ENCODE results near the gene SCT.

Gene SCT

DNA sequence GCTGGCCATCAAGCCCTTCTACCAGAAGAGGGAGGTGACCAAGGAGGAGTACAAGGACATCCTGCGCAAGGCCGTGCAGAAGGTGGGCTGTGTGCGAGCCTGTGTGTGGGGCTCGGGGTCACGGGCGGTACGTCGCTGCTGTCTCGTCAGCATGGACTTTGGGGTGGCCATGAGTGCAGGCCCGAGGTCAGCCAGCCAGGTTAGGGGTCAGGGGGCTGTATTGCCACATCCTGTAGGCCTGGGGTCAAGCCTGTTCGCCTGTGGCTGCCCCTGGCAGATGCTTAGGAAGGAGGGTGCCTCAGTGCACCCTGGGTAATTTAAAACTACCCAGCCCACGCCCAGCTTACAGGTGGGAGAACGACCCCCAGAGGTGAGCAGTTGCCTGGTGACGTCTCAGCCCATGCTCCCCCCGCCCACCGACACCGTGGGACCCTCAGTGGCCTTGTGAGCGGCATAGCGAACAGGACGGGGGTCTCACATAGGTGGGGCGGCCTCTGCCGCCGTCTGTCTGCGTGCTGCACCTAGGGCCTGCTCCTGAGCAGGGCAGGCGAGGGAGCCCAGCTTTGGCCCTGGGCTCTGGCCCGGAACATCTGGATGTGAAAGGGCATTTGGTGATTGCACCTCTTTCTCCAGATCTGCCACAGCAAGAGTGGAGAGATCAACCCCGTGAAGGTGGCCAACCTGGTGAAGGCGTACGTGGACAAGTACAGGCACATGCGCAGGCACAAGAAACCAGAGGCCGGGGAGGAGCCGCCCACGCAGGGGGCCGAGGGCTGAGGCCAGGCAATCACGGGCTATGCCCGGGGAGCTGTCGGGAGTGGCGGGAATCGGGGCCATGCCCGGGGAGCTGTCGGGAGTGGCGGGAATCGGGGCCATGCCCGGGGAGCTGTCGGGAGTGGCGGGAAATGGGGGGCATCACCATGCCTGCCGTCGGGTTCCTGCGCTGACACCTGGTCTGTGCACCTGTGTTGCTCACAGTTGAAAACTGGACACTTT, 15.7 kb downstream of the SCT start:
- no peak for DNase-seq (ENCODE audit: low read depth in 2 of 3, low spot score in 1 of 3)

- DNase-seq (ENCODE audit: low read depth in 2 of 3, low spot score in 1 of 3) = no peak
Measured at GRCh38 chr11:610146-610801, 16.7 kb downstream of the SCT start.

GRCh38 chr11:609341-609811, 17.6 kb downstream of the SCT start:
- no peak for DNase-seq (ENCODE audit: low read depth in 2 of 3, low spot score in 1 of 3)

GRCh38 chr11:608791-609251, 18.2 kb downstream of the SCT start:
- DNase-seq (ENCODE audit: low read depth in 2 of 3, low spot score in 1 of 3) = no peak

GRCh38 chr11:607971-608659, 18.9 kb downstream of the SCT start:
- DNase-seq (ENCODE audit: low read depth in 2 of 3, low spot score in 1 of 3) = no peak

DNA sequence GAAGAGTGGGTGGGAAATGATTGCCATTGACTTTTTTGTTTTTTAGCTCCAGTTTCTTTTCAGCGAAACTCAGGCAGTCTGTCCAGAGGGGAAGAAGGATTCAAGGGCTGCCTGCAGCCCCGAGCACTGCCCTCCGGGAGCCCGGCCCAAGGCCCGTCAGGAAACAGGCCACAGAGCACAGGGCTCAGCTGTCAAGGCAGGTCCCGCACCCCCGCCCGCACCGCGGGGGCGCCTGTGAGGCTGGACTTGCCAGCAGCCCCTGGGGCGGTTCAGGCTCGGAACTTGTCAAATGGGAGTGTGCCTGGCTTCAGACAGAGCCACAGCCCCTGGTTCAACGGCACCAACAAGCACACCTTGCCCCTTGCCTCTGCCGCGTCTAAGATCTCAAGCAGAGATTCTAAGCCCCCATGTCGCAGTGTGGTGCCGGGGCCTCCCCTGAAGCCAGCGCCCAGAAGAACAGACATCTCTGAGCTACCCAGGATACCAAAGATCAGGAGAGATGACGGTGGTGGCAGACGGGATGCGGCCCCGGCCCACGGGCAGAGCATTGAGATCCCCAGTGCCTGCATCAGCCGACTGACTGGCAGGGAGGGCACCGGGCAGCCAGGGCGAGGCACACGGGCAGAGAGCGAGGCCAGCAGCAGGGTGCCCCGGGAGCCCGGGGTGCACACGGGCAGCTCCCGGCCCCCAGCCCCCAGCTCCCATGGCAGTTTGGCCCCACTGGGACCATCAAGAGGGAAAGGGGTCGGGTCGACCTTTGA, 19.8 kb downstream of the SCT start:
- DNase-seq (ENCODE audit: low read depth in 2 of 3, low spot score in 1 of 3) = no peak

DNA sequence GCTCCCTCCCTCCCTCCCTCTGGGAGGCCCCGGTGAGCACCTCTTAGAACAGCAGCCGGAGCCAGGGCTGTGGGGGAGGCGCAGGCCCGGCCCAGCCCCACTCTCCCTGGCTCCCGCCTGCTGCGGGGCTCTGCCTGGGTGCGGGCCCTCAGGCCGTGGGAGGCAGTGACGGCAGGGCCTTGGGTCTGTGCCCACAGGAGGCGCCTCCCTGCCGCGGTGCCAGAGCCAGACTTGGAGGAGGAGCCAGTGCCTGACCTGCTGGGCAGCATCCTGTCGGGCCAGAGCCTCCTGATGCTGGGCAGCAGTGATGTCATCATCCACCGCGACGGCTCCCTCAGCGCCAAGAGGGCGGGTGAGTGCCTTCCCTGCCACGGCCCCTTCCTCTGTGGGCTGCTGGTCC, 20.7 kb downstream of the SCT start:
- no peak for DNase-seq (ENCODE audit: low read depth in 2 of 3, low spot score in 1 of 3)

- no peak for DNase-seq (ENCODE audit: low read depth in 2 of 3, low spot score in 1 of 3)
Measured at GRCh38 chr11:605286-606129, 21.5 kb downstream of the SCT start.

DNA sequence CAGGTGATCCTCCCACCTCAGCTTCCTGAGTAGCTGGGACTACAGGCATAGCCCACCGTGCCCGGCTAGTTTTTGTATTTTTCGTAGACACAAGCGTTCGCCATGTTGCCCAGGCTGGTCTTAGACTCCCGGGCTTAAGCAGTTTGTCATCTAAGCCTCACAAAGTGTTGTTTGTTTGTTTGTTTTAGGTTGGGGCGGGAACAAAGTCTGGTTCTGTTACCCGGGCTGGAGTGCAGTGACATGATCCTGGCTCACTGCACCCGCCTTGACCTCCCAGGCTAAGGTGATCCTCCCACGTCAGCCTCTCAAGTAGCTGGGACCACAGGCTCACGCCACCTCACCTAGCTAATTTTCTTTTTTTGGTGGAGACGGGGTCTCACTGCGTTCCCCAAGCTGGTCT, 23.8 kb downstream of the SCT start:
- DNase-seq (ENCODE audit: low read depth in 2 of 3, low spot score in 1 of 3) = no peak

GRCh38 chr11:601573-602245, 25.3 kb downstream of the SCT start:
- DNase-seq (ENCODE audit: low read depth in 2 of 3, low spot score in 1 of 3) = no peak

DNA sequence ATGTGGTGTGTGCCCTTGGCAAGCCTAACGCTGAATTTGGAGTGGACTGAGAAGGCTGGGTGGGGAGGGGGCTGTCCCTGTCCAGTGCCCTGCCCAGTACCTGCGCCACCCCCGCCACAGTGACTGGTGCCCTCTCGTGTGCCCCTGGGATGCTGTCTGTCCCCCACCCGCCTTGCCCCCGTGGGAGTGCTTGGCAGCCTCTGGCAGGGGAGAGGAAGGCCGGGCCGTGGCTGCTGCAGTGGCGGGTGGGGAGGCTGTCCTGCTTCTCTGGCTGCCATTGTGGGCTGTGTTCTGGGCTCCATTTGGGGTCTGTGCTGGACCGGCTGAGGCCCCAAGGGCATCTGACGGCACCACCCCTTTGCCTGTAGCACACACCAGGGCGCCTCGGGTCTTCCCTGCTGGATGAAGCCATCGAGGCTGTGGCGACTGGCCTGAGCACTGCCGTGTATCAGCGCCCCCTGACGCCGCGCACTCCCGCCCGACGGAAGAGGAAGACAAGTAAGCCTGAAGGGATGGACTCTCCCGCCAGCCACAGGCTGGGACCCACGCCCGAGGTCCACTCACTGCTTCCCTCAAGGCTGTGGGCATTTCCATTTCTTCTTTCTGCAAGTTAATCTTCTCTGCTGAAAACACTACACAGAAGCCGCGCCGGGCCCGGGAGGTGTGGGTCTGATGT, 28.8 kb downstream of the SCT start:
- no peak for DNase-seq (ENCODE audit: low read depth in 2 of 3, low spot score in 1 of 3)

DNA sequence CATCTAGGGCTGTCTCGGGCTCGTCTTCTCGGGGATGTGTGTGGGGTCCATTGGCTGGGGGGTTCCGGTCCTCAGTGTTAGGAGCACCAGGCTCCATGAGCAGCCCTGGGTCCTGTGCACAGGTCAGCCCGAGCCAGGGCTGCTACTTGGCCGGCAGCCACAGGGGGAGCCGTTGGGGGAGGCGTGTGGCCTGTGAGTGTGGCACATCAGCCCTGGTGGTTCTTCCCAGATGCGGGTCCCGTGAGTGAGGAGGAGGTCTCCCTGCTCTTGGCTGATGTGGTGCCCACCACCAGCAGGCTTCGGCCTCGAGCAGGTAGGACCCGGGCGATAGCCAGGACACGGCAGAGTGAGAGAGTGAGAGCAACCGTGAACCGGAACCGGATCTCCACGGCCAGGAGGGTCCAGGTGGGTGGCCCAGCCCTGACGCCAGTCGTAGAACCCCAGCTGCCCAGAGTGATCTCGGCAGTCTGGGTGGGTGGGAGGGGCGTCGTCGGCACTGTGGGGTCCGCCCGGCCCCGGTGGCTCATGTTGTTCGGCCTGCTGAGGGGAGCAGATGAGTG, 29.7 kb downstream of the SCT start:
- DNase-seq (ENCODE audit: low read depth in 2 of 3, low spot score in 1 of 3) = no peak

DNA sequence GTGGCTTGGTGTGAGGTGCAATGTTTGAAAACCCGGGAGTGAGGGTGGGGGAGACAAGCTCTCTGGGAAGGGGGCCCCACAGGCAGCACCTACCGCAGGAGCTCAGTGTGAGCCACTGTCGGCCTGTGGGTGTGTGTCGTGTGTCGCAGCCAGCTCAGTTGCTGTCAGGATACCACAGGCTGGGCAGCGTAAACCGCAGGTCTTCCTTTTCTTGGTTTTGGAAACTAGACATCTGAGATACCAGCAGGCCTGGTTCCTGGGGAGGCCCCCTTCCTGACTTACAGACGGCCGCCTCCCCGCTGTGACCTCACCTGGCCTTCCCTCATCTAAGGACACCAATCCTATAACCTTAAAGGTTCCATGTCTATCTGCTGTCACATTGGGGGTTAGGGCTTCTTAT, 30.6 kb downstream of the SCT start:
- DNase-seq (ENCODE audit: low read depth in 2 of 3, low spot score in 1 of 3) = no peak

DNA sequence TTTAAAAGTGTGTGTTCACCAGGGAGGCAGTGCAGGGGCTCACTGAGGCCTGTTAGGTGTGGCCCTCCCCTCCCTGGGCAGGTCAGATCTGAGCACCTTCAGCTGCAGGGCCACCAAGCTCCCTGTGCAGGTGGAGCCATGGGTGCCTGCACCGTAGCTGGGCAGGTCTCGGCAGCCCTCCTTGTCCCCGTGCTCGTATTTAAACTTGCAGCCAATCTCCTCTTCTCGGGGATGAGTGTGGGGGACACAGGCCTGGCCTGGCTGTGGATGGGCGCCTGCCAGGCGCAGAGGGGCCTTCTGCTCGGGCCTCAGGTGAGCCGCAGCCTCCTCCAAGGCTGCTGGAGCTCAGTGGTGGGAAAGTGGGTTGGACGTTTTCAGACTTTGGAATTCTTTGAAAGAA, 31.6 kb downstream of the SCT start:
- no peak for DNase-seq (ENCODE audit: low read depth in 2 of 3, low spot score in 1 of 3)

DNA sequence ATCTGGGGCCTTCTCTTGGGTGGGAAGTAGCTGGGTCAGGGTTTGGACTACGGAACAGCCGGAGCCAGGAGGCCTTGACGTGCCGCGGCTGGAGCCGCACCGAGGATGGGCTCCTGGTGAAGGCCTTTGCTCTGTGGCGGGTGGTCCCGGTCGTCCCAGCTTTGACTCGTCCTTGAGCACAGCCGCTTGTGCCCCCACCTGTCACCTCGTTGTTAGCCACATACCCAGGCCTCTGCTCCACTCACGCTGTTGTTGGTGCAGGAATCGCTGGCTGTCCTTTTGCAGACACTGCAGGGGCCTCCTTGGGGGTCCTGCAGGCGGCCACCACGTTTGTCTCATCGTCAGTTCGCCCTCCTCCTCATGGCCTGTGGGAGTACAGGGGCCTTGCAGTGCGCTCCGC, 33.6 kb downstream of the SCT start:
- DNase-seq (ENCODE audit: low read depth in 2 of 3, low spot score in 1 of 3) = no peak

DNA sequence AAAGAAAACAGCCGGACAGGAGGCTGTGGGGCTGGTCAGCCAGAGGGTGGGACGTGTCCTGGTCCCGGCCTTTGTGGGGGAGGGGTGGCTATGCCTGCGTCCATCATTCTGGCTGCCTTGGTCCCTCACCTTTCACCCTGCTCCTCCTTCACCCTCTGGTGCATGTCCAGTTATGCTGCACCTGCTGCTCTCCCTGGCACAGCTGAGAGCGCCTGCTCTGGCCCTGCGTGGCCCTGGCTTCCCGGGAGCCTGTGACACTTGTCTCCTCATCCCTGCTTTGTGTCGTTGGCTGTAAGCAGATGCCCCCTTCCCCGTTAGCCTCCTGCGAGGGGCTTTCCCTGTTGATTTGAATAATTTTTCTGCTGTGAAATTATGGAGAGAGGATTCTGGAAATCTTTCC, 34.1 kb downstream of the SCT start:
- no peak for DNase-seq (ENCODE audit: low read depth in 2 of 3, low spot score in 1 of 3)

DNA sequence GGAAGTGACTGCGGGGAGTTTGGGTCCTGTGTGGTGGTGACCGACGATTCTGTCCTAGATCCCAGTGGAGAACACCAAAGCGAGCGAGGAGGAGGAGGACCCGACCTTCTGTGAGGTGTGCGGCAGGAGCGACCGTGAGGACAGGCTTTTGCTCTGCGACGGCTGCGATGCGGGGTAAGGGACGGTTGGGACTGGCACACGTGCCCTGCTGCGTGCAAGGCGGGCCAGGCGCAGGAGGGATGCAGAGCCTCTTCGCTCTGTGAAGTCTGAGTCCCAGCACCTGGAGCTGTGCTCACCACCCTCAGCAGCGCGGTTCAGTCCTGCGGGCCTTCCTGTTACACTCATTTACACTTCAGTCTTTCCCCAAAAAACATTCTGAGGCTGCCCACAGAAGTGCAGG, 34.5 kb downstream of the SCT start:
- no peak for DNase-seq (ENCODE audit: low read depth in 2 of 3, low spot score in 1 of 3)

DNA sequence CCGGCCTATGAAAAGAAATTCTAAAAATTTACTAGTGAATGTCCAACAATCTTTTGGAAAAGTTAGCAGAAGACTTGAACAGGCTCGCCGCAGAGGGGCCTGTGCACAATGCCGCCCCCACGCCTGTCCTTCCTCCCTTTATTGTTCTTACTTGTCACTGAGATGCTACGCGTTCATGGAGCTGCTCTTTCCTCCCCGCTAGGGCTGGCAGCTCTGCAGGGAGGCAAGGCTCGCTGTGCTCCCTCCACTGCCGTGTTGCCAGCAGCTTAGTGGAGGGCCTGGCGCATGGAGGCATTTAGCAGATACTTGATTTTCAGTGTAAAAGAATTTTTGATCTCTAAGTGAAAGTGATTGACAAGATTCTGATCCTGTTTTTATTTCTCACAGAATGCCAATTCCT, 36.0 kb downstream of the SCT start:
- no peak for DNase-seq (ENCODE audit: low read depth in 2 of 3, low spot score in 1 of 3)

- DNase-seq (ENCODE audit: low read depth in 2 of 3, low spot score in 1 of 3) = no peak
Measured at GRCh38 chr11:589798-590197, 37.2 kb downstream of the SCT start.
